PC-9 (cell line): Measurements from ENCODE around the gene ZNF428. TPM values are rescaled to one million over a fixed set of nuclear protein-coding genes. Genes with fewer than 3 reads are reported as not detected.

ENCODE experiments used
- BruUV-seq: library from RNA; stranded (reverse); fragments of 400-500 nt; replicated peaks from 2 replicates; lab custom pipeline; 2021; lab: Mats Ljungman, UMichigan
- CTCF ChIA-PET: fragments of 300-600 bp; sonication (Branson Sonifier 250); formaldehyde crosslinking; loops from one replicate; lab custom pipeline; 2022; ENCODE audit warnings: antibody characterized with exemption; lab: Charles Lee
- POLR2A ChIA-PET: fragments of 300-600 bp; sonication (Branson Sonifier 250); formaldehyde crosslinking; loops from one replicate; lab custom pipeline; 2022; ENCODE audit warnings: antibody characterized with exemption; ENCODE audit not compliant: unreplicated experiment; lab: Charles Lee
- DNase-seq, 2 experiments: peaks; one replicate each; pipeline versions ENCODE4 v3.0.0 to v3.0.0-alpha.2; 2015 to 2022; ENCODE audit warnings: mixed read lengths in 1 of 2
- H2AFZ ChIP-seq: fragments of 200-600 bp; sonication (generic); 2 replicates; pipeline ENCODE4 v1.8.1; 2017; ENCODE audit warnings: antibody characterized with exemption
- H3F3A ChIP-seq: fragments of 200-600 bp; sonication (generic); 2 replicates; pipeline ENCODE4 v1.8.1; 2017; ENCODE audit warnings: antibody characterized with exemption, mild to moderate bottlenecking, low read depth; ENCODE audit not compliant: insufficient read depth
- H3K27ac ChIP-seq: fragments of 200-600 bp; sonication (generic); 2 replicates; pipeline ENCODE4 v1.6.1; 2016; ENCODE audit warnings: mixed run types
- H3K27me3 ChIP-seq: fragments of 200-600 bp; sonication (generic); 2 replicates; pipeline ENCODE4 v1.6.1; 2016; ENCODE audit warnings: low read depth, mixed run types; ENCODE audit not compliant: insufficient read depth
- H3K36me3 ChIP-seq: fragments of 200-600 bp; sonication (generic); 2 replicates; pipeline ENCODE4 v1.6.1; 2016; ENCODE audit warnings: low read depth, mixed run types
- H3K4me1 ChIP-seq: fragments of 200-600 bp; sonication (generic); replicated peaks from 2 replicates; pipeline ENCODE4 v1.6.1; 2016; ENCODE audit warnings: mixed run types; ENCODE audit not compliant: insufficient read depth
- H3K4me2 ChIP-seq: fragments of 200-600 bp; sonication (generic); 2 replicates; pipeline ENCODE4 v1.6.1; 2017; ENCODE audit warnings: mixed run types
- H3K4me3 ChIP-seq: fragments of 200-600 bp; sonication (generic); 2 replicates; pipeline ENCODE4 v1.6.1; 2016; ENCODE audit warnings: mixed run types
- H3K79me2 ChIP-seq: fragments of 200-600 bp; sonication (generic); 2 replicates; pipeline ENCODE4 v1.6.1; 2017; ENCODE audit warnings: low read depth, mixed run types
- H3K9me2 ChIP-seq: fragments of 200-600 bp; sonication (generic); 2 replicates; pipeline ENCODE4 v1.8.1; 2017; ENCODE audit warnings: mild to moderate bottlenecking; ENCODE audit not compliant: insufficient read depth
- H3K9me3 ChIP-seq: fragments of 200-600 bp; sonication (generic); 2 replicates; pipeline ENCODE4 v1.8.1; 2016; ENCODE audit warnings: low read depth; ENCODE audit not compliant: insufficient read depth
- H4K20me1 ChIP-seq: fragments of 200-600 bp; sonication (generic); 2 replicates; pipeline ENCODE4 v1.8.1; 2017; ENCODE audit not compliant: insufficient read depth
- EZH2 ChIP-seq: fragments of 200-600 bp; sonication (generic); IDR thresholded peaks from 2 replicates; pipeline ENCODE4 v1.8.0; 2017; ENCODE audit warnings: antibody characterized with exemption, low read depth
- intact Hi-C: fragments of 100-400 bp; cut with micrococcal nuclease; formaldehyde crosslinking; loops from one replicate; pipeline ENCODE4 v1.10.0; 2022; ENCODE audit not compliant: unreplicated experiment
- total RNA-seq: library from RNA; stranded (reverse); gene quantifications from 2 replicates; pipeline ENCODE4 v1.2.3, GENCODE V29; 2021
- TF ChIP-seq, protein P1 (sequence below): fragments of 200-600 bp; sonication (generic); conservative IDR thresholded peaks from 2 replicates; pipeline ENCODE4 v1.6.1; 2017; ENCODE audit warnings: mixed run types, antibody characterized with exemption, mild to moderate bottlenecking, moderate library complexity

ZNF428 gene
- total RNA-seq, 1 experiment from 2014 or later, result 46.6 TPM

GRCh38 chr19:43599635-43600295 lies 19.7 kb downstream of the ZNF428 start:
- BruUV-seq, result no TSS peak
- no peaks in the 10 kb centered on the region for H3K9me2 ChIP-seq
- H3K79me2 ChIP-seq, result peaks cover 34% of the 10 kb centered on the region
- H3K36me3 ChIP-seq, result no peaks in the 10 kb centered on the region
- peaks cover 10% of the 10 kb centered on the region for H3K4me1 ChIP-seq
- POLR2A ChIA-PET, result no interaction called here
- no peak for DNase-seq
- no peak overlapping the region for H3K4me2 ChIP-seq
- H3K27ac ChIP-seq, result no peak overlapping the region
- H3K9me3 ChIP-seq, result no peaks in the 10 kb centered on the region
- intact Hi-C loops, result loop anchor here (10.0 kb wide), 1 partner anchor 165 kb away; no protein-coding TSS in a partner anchor
- H3K4me3 ChIP-seq, result no peak overlapping the region
- no peaks in the 10 kb centered on the region for H4K20me1 ChIP-seq
- CTCF ChIA-PET, result interaction anchor here (0.6 to 1.2 kb wide), 3 partner anchors 53 to 89 kb away, joined by 4 to 8 read pairs (median 6); no protein-coding TSS in a partner anchor
- H2AFZ ChIP-seq, result no peak overlapping the region
- TF ChIP-seq, protein P1, sequence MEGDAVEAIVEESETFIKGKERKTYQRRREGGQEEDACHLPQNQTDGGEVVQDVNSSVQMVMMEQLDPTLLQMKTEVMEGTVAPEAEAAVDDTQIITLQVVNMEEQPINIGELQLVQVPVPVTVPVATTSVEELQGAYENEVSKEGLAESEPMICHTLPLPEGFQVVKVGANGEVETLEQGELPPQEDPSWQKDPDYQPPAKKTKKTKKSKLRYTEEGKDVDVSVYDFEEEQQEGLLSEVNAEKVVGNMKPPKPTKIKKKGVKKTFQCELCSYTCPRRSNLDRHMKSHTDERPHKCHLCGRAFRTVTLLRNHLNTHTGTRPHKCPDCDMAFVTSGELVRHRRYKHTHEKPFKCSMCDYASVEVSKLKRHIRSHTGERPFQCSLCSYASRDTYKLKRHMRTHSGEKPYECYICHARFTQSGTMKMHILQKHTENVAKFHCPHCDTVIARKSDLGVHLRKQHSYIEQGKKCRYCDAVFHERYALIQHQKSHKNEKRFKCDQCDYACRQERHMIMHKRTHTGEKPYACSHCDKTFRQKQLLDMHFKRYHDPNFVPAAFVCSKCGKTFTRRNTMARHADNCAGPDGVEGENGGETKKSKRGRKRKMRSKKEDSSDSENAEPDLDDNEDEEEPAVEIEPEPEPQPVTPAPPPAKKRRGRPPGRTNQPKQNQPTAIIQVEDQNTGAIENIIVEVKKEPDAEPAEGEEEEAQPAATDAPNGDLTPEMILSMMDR, result no peak
- TF ChIP-seq EZH2, result no peak
- H3F3A ChIP-seq, result peaks cover 9% of the 10 kb centered on the region; the same call in 1 of the 2 replicates
- H3K27me3 ChIP-seq, result no peaks in the 10 kb centered on the region

- POLR2A ChIA-PET, result no interaction called here
- H3K4me2 ChIP-seq, result peak overlapping the region; percentile 97; the same call in 1 of the 2 replicates
- peaks cover 9% of the 10 kb centered on the region for H4K20me1 ChIP-seq
- no peak overlapping the region for H3K4me3 ChIP-seq
- 0 out of 2 replicates have a peak, but pooled peaks cover 6% of the 10 kb centered on the region for H3K36me3 ChIP-seq
- BruUV-seq, result no TSS peak
- H3K27me3 ChIP-seq, result no peaks in the 10 kb centered on the region
- H3F3A ChIP-seq, result peaks cover 12% of the 10 kb centered on the region; the same call in 1 of the 2 replicates
- H3K4me1 ChIP-seq, result peaks cover 15% of the 10 kb centered on the region
- H3K79me2 ChIP-seq, result peaks cover 44% of the 10 kb centered on the region
- TF ChIP-seq, protein P1, result no peak
- no peak for TF ChIP-seq EZH2
- H3K9me3 ChIP-seq, result no peaks in the 10 kb centered on the region
- intact Hi-C loops, result loop anchor here (10.0 kb wide), 1 partner anchor 164 kb away; no protein-coding TSS in a partner anchor
- H3K27ac ChIP-seq, result no peak overlapping the region
- no peak overlapping the region for H2AFZ ChIP-seq
- H3K9me2 ChIP-seq, result no peaks in the 10 kb centered on the region
- no peak for DNase-seq
- CTCF ChIA-PET, result no interaction called here
These were observed 20.8 kb downstream of the ZNF428 start for GRCh38 chr19:43598445-43599240.

DNA sequence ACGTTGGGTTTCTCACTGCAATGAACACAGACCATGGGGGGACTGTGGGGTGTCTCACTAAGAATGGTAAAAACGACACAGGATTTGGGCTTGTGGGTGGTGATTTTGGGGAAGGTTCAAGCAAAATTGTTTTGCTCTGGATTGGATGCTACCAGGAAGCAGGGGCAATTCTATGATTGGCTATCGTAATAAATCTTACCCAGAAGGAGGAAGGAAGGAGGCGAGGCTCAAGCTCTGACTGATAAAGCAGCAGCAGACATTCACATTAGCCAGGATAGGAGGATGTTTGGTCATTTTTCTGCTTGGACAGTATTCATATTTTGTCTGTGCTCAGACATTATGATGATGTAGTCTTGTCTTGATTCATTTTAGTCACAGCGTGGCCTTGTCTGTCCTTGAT lies 21.6 kb downstream of the ZNF428 start:
- no peaks in the 10 kb centered on the region for H3K9me3 ChIP-seq
- no TSS peak for BruUV-seq
- no peak overlapping the region for H2AFZ ChIP-seq
- peak overlapping the region; percentile 92; the same call in 1 of the 2 replicates for H3K4me3 ChIP-seq
- H3K36me3 ChIP-seq, result 0 out of 2 replicates have a peak, but pooled peaks cover 7% of the 10 kb centered on the region
- no peak overlapping the region for H3K27ac ChIP-seq
- no peaks in the 10 kb centered on the region for H3K27me3 ChIP-seq
- no peak for DNase-seq
- ChIA-PET POLR2A (no interaction called here), CTCF (no interaction called here)
- H3K9me2 ChIP-seq, result no peaks in the 10 kb centered on the region
- peaks cover 12% of the 10 kb centered on the region; the same call in 1 of the 2 replicates for H3F3A ChIP-seq
- intact Hi-C loops, result loop anchor here (2.0 to 10.0 kb wide), 3 partner anchors 21 to 187 kb away; partner anchors contain the start of gene ZNF428
- peaks cover 48% of the 10 kb centered on the region for H3K79me2 ChIP-seq
- H4K20me1 ChIP-seq, result peaks cover 10% of the 10 kb centered on the region
- peaks cover 15% of the 10 kb centered on the region for H3K4me1 ChIP-seq
- TF ChIP-seq EZH2, result no peak
- TF ChIP-seq, protein P1, result no peak
- peak overlapping the region; percentile 97 for H3K4me2 ChIP-seq
